H1 (cell line): ENCODE results near the gene DHRS12. TPM values are rescaled to one million over a fixed set of nuclear protein-coding genes. Genes with fewer than 3 reads are reported as not detected.

Source experiments
- CTCF ChIA-PET: fragments of 300-600 bp; sonication (Branson Sonifier 250); formaldehyde crosslinking; loops from one replicate; lab custom pipeline; 2021; ENCODE audit not compliant: partially characterized antibody; lab: Charles Lee
- POLR2A ChIA-PET: fragments of 300-600 bp; sonication (Branson Sonifier 250); formaldehyde crosslinking; loops from one replicate; lab custom pipeline; 2021; ENCODE audit warnings: inconsistent platforms; ENCODE audit not compliant: partially characterized antibody; lab: Charles Lee
- DNase-seq, 2 experiments: peaks; one replicate each; pipeline versions ENCODE4 v3.0.0 to v3.0.0-alpha.2; 2010 to 2022; ENCODE audit warnings: low spot score in 2 of 2, low read depth in 1 of 2, mixed read lengths in 1 of 2
- FAIRE-seq: peaks from 2 replicates; lab custom pipeline; 2011; peaks lifted over from hg19 to GRCh38; lab: Jason Lieb, UNC
- H2AFZ ChIP-seq: 2 replicates; pipeline ENCODE4 v1.8.1; 2012; ENCODE audit warnings: low read length, inconsistent platforms
- H2AK5ac ChIP-seq: 2 replicates; pipeline ENCODE4 v1.6.1; 2013; ENCODE audit warnings: low read depth, low read length
- H2BK120ac ChIP-seq: replicated peaks from 2 replicates; pipeline ENCODE3; 2013; ENCODE audit warnings: low read depth, low read length, inconsistent platforms
- H2BK12ac ChIP-seq: 2 replicates; pipeline ENCODE4 v1.6.1; 2013; ENCODE audit warnings: low read depth, low read length
- H2BK15ac ChIP-seq: 2 replicates; pipeline ENCODE4 v1.6.1; 2013; ENCODE audit warnings: low read length
- H2BK20ac ChIP-seq: 2 replicates; pipeline ENCODE4 v1.6.1; 2013; ENCODE audit warnings: low read length
- H2BK5ac ChIP-seq: 2 replicates; pipeline ENCODE4 v1.6.1; 2013; ENCODE audit warnings: low read depth, low read length
- H3K14ac ChIP-seq: 2 replicates; pipeline ENCODE4 v1.6.1; 2013; ENCODE audit warnings: inconsistent platforms; ENCODE audit not compliant: insufficient read length
- H3K18ac ChIP-seq: 2 replicates; pipeline ENCODE4 v1.6.1; 2013; ENCODE audit warnings: low read length; ENCODE audit errors: extremely low read depth
- H3K23ac ChIP-seq: 2 replicates; pipeline ENCODE4 v1.6.1; 2013; ENCODE audit warnings: inconsistent platforms; ENCODE audit not compliant: insufficient read length
- H3K23me2 ChIP-seq: 2 replicates; pipeline ENCODE4 v1.6.1; 2013; ENCODE audit warnings: low read depth, low read length
- H3K27ac ChIP-seq: 2 replicates; pipeline ENCODE4 v1.6.1; 2011; ENCODE audit warnings: low read depth, low read length, inconsistent platforms
- H3K27me3 ChIP-seq, 4 experiments: replicated peaks in 1 of 4; 1 replicate in 1 of 4; 2 replicates in 3 of 4; pipeline versions ENCODE4 v1.6.1 to v1.8.1; 2011 to 2013; ENCODE audit warnings: low read length in 3 of 4, mild to moderate bottlenecking in 3 of 4, inconsistent platforms in 2 of 4, mixed read lengths in 2 of 4, moderate library complexity in 1 of 4; ENCODE audit not compliant: control insufficient read depth in 3 of 4, insufficient read depth in 3 of 4; ENCODE audit errors: extremely low read depth in 1 of 4
- H3K36me3 ChIP-seq, 4 experiments: 2 replicates each; pipeline versions ENCODE4 v1.6.1 to v1.8.1; 2011 to 2013; ENCODE audit warnings: mild to moderate bottlenecking in 4 of 4, low read length in 3 of 4, moderate library complexity in 2 of 4, control low read depth in 1 of 4, inconsistent platforms in 1 of 4; ENCODE audit not compliant: insufficient read depth in 4 of 4, control insufficient read depth in 2 of 4
- H3K4ac ChIP-seq: replicated peaks from 2 replicates; pipeline ENCODE3; 2013; ENCODE audit warnings: low read length, low read depth, mixed read lengths, inconsistent platforms; ENCODE audit not compliant: insufficient read length
- H3K4me1 ChIP-seq, 4 experiments: replicated peaks in 1 of 4; 1 replicate in 1 of 4; 2 replicates in 3 of 4; pipeline versions ENCODE4 v1.6.1 to v1.8.1; 2011 to 2013; ENCODE audit warnings: low read length in 3 of 4, inconsistent platforms in 2 of 4, mixed read lengths in 1 of 4; ENCODE audit not compliant: insufficient read depth in 4 of 4, control insufficient read depth in 3 of 4
- H3K4me2 ChIP-seq, 2 experiments: 2 replicates each; pipeline versions ENCODE4 v1.6.1 to v1.8.1; 2011 to 2013; ENCODE audit warnings: low read depth in 2 of 2, low read length in 2 of 2, control low read depth in 1 of 2, inconsistent platforms in 1 of 2, mild to moderate bottlenecking in 1 of 2; ENCODE audit not compliant: insufficient read depth in 1 of 2
- H3K4me3 ChIP-seq, 4 experiments: fragments of 200-600, 300-600 bp in 1 of 4; sonication (generic), shearing (Covaris generic), sonication (Bioruptor Twin) in 1 of 4; 2 replicates each; pipeline versions ENCODE4 v1.5.1 to v1.8.1; 2011 to 2016; ENCODE audit warnings: low read length in 4 of 4, low read depth in 3 of 4, control low read depth in 2 of 4, inconsistent platforms in 2 of 4, mild to moderate bottlenecking in 2 of 4, mixed read lengths in 1 of 4, moderate library complexity in 1 of 4; ENCODE audit not compliant: insufficient read depth in 2 of 4; ENCODE audit errors: extremely low read depth in 1 of 4
- H3K56ac ChIP-seq: replicated peaks from 2 replicates; pipeline ENCODE3; 2013; ENCODE audit warnings: low read depth, mild to moderate bottlenecking, mixed read lengths, low read length, inconsistent platforms; ENCODE audit not compliant: insufficient read length
- H3K79me1 ChIP-seq: 2 replicates; pipeline ENCODE4 v1.6.1; 2013; ENCODE audit warnings: low read depth, low read length, control low read depth
- H3K79me2 ChIP-seq, 2 experiments: 2 replicates each; pipeline versions ENCODE4 v1.6.1 to v1.8.1; 2012 to 2013; ENCODE audit warnings: low read length in 2 of 2, mild to moderate bottlenecking in 2 of 2, inconsistent platforms in 1 of 2; ENCODE audit not compliant: insufficient read depth in 2 of 2, control insufficient read depth in 1 of 2
- H3K9ac ChIP-seq, 4 experiments: replicated peaks in 1 of 4; 1 replicate in 1 of 4; 2 replicates in 3 of 4; pipeline versions ENCODE4 v1.6.1 to v1.8.1; 2011 to 2013; ENCODE audit warnings: low read depth in 3 of 4, low read length in 3 of 4, control low read depth in 2 of 4, mild to moderate bottlenecking in 2 of 4, moderate library complexity in 2 of 4, inconsistent platforms in 1 of 4; ENCODE audit errors: extremely low read depth in 1 of 4
- H3K9me3 ChIP-seq, 2 experiments: 2 replicates each; pipeline versions ENCODE4 v1.6.1 to v1.8.1; 2012 to 2013; ENCODE audit warnings: mild to moderate bottlenecking in 2 of 2, moderate library complexity in 2 of 2, control low read depth in 1 of 2, inconsistent platforms in 1 of 2, low read depth in 1 of 2, low read length in 1 of 2, mixed read lengths in 1 of 2; ENCODE audit not compliant: insufficient read depth in 2 of 2
- H4K20me1 ChIP-seq, 2 experiments: replicated peaks in 1 of 2; 2 replicates each; pipeline versions ENCODE3 to v1.8.1; 2011 to 2013; ENCODE audit warnings: inconsistent platforms in 2 of 2, low read length in 2 of 2, mild to moderate bottlenecking in 1 of 2; ENCODE audit not compliant: insufficient read depth in 2 of 2, control insufficient read depth in 1 of 2
- H4K5ac ChIP-seq: 2 replicates; pipeline ENCODE4 v1.6.1; 2013; ENCODE audit warnings: low read length, low read depth, mixed read lengths, inconsistent platforms; ENCODE audit not compliant: insufficient read length
- H4K8ac ChIP-seq: 2 replicates; pipeline ENCODE4 v1.8.0; 2013; ENCODE audit warnings: mild to moderate bottlenecking, moderate library complexity, low read length, inconsistent platforms; ENCODE audit not compliant: insufficient read depth; ENCODE audit errors: extremely low read depth
- H4K91ac ChIP-seq: replicated peaks from 2 replicates; pipeline ENCODE3; 2013; ENCODE audit warnings: low read length, mixed read lengths, inconsistent platforms; ENCODE audit not compliant: insufficient read length
- BACH1 ChIP-seq: IDR thresholded peaks from 2 replicates; pipeline ENCODE4 v1.6.1; 2012; ENCODE audit warnings: low read length, improper control_type of control experiment
- BCL11A ChIP-seq, 2 experiments: IDR thresholded peaks; one replicate each; pipeline ENCODE4 v1.6.1; 2011; ENCODE audit warnings: low read depth in 2 of 2, low read length in 2 of 2, mild to moderate bottlenecking in 2 of 2
- CHD2 ChIP-seq: IDR thresholded peaks from 2 replicates; pipeline ENCODE4 v1.6.1; 2012; ENCODE audit warnings: low read length, improper control_type of control experiment
- CREB1 ChIP-seq: IDR thresholded peaks from 2 replicates; pipeline ENCODE4 v1.6.1; 2012; ENCODE audit warnings: inconsistent platforms
- CTBP2 ChIP-seq: IDR thresholded peaks from 2 replicates; pipeline ENCODE4 v1.7.0; 2011; ENCODE audit warnings: borderline replicate concordance, mild to moderate bottlenecking, moderate library complexity, mixed read lengths, low read length; ENCODE audit not compliant: insufficient read depth, insufficient read length
- KDM4A ChIP-seq: IDR thresholded peaks from one replicate; pipeline ENCODE4 v1.7.1; 2012; ENCODE audit warnings: low read depth, mild to moderate bottlenecking, moderate library complexity, low read length, inconsistent platforms; ENCODE audit not compliant: severe bottlenecking
- SAP30 ChIP-seq: fragments of 300-600 bp; sonication (generic); IDR thresholded peaks from 2 replicates; pipeline ENCODE4 v1.7.1; 2012; ENCODE audit warnings: low read length, moderate library complexity, mild to moderate bottlenecking, inconsistent platforms; ENCODE audit not compliant: insufficient read depth, insufficient replicate concordance
- TBP ChIP-seq: IDR thresholded peaks from 2 replicates; pipeline ENCODE4 v1.6.1; 2011; ENCODE audit warnings: low read depth, low read length, improper control_type of control experiment
- WGBS, 2 experiments: shearing (Covaris generic) in 1 of 2; methylation state at CpG; one replicate each; pipeline versions ENCODE4 v1.1.6 to v1.1.7; 2013 to 2015; ENCODE audit warnings: low lambda C conversion rate in 2 of 2, mixed read lengths in 2 of 2, inconsistent platforms in 1 of 2, low coverage in 1 of 2, missing lambda C conversion rate in 1 of 2; ENCODE audit not compliant: insufficient replicate concordance in 2 of 2, insufficient coverage in 1 of 2, insufficient read length in 1 of 2; ENCODE audit errors: extremely low coverage in 1 of 2, missing lambda C conversion rate in 1 of 2; 5-methylcytosine and 5-hydroxymethylcytosine counted together
- polyA plus RNA-seq, 7 experiments: library from polyadenylated mRNA; depleted of rRNA in 3 of 7; stranded (reverse) in 5 of 7; unstranded in 2 of 7; fragments of >200 nt in 5 of 7; fragments of 200-250 nt in 2 of 7; gene quantifications; 1 replicate in 5 of 7; 2 replicates in 1 of 7; 4 replicates in 1 of 7; pipeline versions ENCODE4 v1.2.1 to v1.2.3, GENCODE V29; 2011 to 2013; ENCODE audit warnings: missing spikeins in 2 of 7, mixed read lengths in 2 of 7
- total RNA-seq: library from RNA; stranded (reverse); fragmentation: NEBNext Ultra II Directional; extraction: Animal tissue kit (Norgen Biotek cat#: 25700); gene quantifications from 2 replicates; pipeline ENCODE4 v1.2.1, GENCODE V29; 2021

The DHRS12 gene
- total and polyA plus RNA-seq, 2 of the 8 experiments (the other 6 are each of a cell fraction or from before 2014, with no cell fraction given): 8.7 TPM

DNA sequence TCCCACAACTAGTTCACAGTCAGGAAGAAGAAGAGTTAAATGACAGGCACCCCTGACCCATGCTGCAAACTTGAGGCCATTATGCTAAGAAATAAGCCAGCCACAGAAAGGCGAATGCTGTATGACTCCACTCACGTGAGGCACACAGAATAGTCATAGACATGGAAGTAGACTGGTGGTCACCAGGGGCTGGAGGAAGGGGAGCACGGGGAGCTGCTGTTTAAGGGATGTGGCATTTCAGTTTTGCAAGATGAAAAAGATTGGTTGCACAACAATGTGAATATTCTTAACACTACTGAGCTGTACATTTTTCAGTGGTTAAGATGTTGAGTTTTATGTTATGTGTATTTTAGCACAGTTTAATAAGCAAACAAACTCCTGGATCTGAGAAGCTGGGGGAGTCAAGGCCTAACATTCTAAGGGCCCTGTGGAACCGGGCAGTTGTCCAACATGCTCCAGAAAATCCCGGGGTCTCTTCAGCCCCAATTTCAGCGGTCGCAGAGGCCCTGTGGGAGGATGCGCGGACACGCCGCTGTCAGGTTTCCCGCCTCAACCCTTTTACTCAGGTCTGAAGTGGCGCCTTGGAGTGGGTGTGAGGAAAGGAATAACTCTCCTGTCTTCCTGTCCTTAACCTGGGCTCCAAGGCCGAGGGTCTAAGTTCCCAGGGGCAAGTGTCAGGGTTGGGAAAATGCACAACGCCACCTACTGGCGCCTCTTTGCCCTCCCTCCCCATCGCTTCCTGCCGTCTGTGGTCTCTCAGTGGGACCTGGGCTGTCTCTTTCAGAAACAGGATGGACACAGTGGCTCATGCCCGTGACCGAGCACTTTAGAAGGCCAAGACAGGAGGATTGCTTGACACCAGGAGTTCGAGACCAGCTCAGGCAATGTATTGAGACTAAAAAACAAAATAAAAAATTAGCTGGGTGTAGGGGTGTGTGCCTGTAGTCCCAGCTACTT is 45.5 kb upstream of the DHRS12 start:
- 0 out of 2 replicates have a peak overlapping the region, but pooled peaks have one; percentile 35 for H2BK20ac ChIP-seq
- no peak overlapping the region for H4K91ac ChIP-seq
- FAIRE-seq (peak; percentile 94), DNase-seq (peak; percentile 67 to 90)
- no peak overlapping the region for H3K14ac ChIP-seq
- H3K4me3 ChIP-seq: no peak overlapping the region
- no peaks in the 10 kb centered on the region for H3K23me2 ChIP-seq
- WGBS, 2 experiments: 48% methylated on average over 21 of the region's 21 CpGs; no CpG with 5 or more reads in 1 of the 2 experiments
- POLR2A ChIA-PET: no interaction called here
- no peak overlapping the region for H2BK120ac ChIP-seq
- peaks cover 3% of the 10 kb centered on the region in 2 experiments; a peak in 1 of 4 replicates for H3K9me3 ChIP-seq
- H3K9ac ChIP-seq: no peak overlapping the region
- H3K4ac ChIP-seq: no peak overlapping the region
- H3K79me1 ChIP-seq: no peaks in the 10 kb centered on the region
- H2BK12ac ChIP-seq: no peak overlapping the region
- 0 out of 2 replicates have a peak overlapping the region, but pooled peaks have one; percentile 81 for H2AFZ ChIP-seq
- H4K20me1 ChIP-seq: no peaks in the 10 kb centered on the region
- no peak overlapping the region for H4K5ac ChIP-seq
- no peak overlapping the region for H2BK5ac ChIP-seq
- H3K4me2 ChIP-seq: no peak overlapping the region
- H3K79me2 ChIP-seq: no peaks in the 10 kb centered on the region
- no peak overlapping the region for H3K23ac ChIP-seq
- H4K8ac ChIP-seq: peak overlapping the region; percentile 74
- CTCF ChIA-PET: interaction anchor here (0.7 to 3.5 kb wide), 19 partner anchors 10 to 279 kb away, joined by 3 to 18 read pairs (median 5); partner anchors contain the start of gene CCDC70
- H3K56ac ChIP-seq: no peak overlapping the region
- no peak overlapping the region for H2BK15ac ChIP-seq
- 0 out of 7 replicates have a peak, but pooled peaks cover 0 to 2% (median 0%) of the 10 kb centered on the region in 4 experiments for H3K4me1 ChIP-seq
- H2AK5ac ChIP-seq: no peak overlapping the region
- no peak overlapping the region for H3K27ac ChIP-seq
- H3K27me3 ChIP-seq: no peaks in the 10 kb centered on the region
- H3K18ac ChIP-seq: no peak overlapping the region
- H3K36me3 ChIP-seq: no peaks in the 10 kb centered on the region
- TF ChIP-seq BCL11A (IDR thresholded peaks at IDR 0.05; ENCODE audit: low read depth in 2 of 2, low read length in 2 of 2) (no peak), BACH1 (peak; percentile 43; the same call in 1 of the 2 replicates), CREB1 (no peak), CHD2 (0 out of 2 replicates have a peak, but pooled peaks have one; percentile 32), KDM4A (no peak), TBP (peak; percentile 51; the same call in 1 of the 2 replicates), CTBP2 (no peak), SAP30 (no peak)
